GM12891 (cell line): ENCODE data around the gene LRRC74B.
A peak's percentile ranks its signal among the peaks of the same experiment; 100 is the strongest.
"Not testable (repeated sequence)": the region's sequence is repeated elsewhere in the genome, so short reads cannot be mapped to it uniquely, and the experiment has no call there.

Experiments used
- DNase-seq: peaks from one replicate; pipeline ENCODE4 v3.0.0; 2011; ENCODE audit warnings: low spot score; ENCODE audit not compliant: insufficient read length
- FAIRE-seq: peaks from 2 replicates; lab custom pipeline; 2011; peaks lifted over from hg19 to GRCh38; lab: Jason Lieb, UNC
- PAX5 ChIP-seq: IDR thresholded peaks from 2 replicates; pipeline ENCODE4 v1.6.1; 2011; ENCODE audit warnings: low read length, moderate library complexity, mild to moderate bottlenecking; ENCODE audit not compliant: insufficient read depth, severe bottlenecking
- POLR2A ChIP-seq: IDR thresholded peaks from 2 replicates; pipeline ENCODE4 v1.6.1; 2011; ENCODE audit warnings: low read depth, low read length, control low read depth
- POLR2AphosphoS5 ChIP-seq: IDR thresholded peaks from 2 replicates; pipeline ENCODE4 v1.6.1; 2011; ENCODE audit warnings: low read depth, low read length, control low read depth
- POU2F2 ChIP-seq: IDR thresholded peaks from 2 replicates; pipeline ENCODE4 v1.6.1; 2011; ENCODE audit warnings: low read depth, mild to moderate bottlenecking, control low read depth, low read length, moderate library complexity
- SPI1 ChIP-seq: IDR thresholded peaks from 2 replicates; pipeline ENCODE4 v1.6.1; 2011; ENCODE audit warnings: low read depth, low read length, control low read depth
- TAF1 ChIP-seq: IDR thresholded peaks from 2 replicates; pipeline ENCODE4 v1.6.1; 2011; ENCODE audit warnings: low read depth, low read length, control low read depth

The LRRC74B gene

DNA sequence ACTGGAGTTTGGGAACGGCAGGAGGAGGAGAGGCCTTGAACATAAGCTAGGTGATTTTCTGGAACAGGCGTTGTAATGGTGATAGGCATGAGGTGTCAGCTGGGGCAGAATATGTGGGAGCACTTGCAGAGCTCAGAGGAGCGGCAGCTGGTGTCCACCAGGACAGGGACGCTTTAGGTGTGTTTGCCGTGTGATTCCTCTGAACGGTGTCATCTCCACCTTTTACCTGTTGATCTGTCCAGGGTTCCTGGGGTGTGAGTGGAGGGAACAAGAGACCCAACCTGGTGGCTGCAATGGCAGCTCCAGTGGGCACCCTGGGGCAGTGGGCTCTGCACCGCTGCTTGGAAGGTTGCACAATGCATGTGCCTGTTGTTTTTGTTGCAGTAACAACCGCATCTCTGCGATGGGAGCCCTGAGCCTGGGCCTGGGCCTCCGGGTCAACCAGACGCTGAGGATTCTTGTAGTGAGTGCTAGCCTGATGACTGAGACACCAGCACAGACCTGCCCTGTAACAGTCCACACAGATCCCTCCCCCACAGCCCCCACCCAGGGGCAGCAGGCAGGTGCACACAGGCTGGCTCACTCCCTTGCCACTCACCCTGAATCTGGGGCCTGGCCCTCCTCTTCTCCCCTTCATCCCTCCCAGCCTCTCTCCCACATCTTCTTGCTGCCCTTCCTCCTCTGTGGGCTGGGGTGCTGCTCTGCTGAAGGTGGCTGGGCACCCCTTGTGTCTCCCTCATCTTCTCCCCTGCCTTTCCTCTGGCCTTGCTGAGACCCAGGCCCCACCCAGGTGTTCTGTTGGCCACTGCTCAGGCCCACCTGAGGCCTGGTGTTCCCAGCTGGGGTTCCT lies 9.2 kb downstream of the LRRC74B start:
- TF ChIP-seq PAX5, result no peak
- TF ChIP-seq SPI1, result no peak
- no peak for TF ChIP-seq TAF1
- no peak for TF ChIP-seq POLR2AphosphoS5
- no peak for TF ChIP-seq POU2F2
- TF ChIP-seq POLR2A, result no peak
- DNase-seq (no peak), FAIRE-seq (no peak)

DNA sequence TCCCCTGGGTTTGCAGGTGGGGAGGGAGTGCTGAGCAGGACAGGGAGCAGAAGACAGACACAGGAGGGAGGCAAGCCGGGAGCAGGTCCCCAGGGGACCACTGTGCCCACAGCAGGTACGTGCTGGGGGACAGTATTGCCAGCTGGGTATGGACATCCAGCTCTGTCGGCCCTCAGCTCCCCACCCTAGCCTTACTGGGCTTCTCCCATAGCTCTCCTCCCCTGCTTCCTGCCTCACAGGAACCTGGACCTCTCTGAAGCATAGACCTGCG lies 9.8 kb downstream of the LRRC74B start:
- DNase-seq, result no peak
- no peak for FAIRE-seq
- TF ChIP-seq POLR2A (no peak), PAX5 (no peak), TAF1 (no peak), POU2F2 (no peak), POLR2AphosphoS5 (no peak), SPI1 (no peak)

DNA sequence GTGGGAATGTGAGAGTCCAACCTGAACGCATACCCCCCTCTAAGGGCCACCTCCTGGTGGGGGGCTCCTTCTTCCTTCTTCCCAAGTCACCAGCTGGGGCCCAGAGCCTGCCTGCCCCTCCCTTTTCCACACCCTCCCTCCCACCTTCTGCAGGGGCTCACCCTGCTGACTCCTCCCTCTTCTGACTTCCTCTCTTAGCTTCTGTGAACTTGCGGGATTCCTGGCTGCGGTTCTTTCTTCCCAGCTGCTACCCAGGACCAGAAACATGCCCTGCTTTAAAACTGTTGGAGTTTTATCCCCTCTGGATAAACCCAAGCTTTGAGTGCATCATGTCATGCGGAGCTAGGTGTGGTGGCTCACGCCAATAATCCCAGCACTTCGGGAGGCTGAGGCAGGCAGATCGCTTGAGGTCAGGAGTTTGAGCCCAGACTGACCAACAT lies 10.2 kb downstream of the LRRC74B start:
- TF ChIP-seq POLR2AphosphoS5, result no peak
- peak; percentile 33; the same call in 1 of the 2 replicates for TF ChIP-seq SPI1
- no peak for DNase-seq
- FAIRE-seq, result no peak

DNA sequence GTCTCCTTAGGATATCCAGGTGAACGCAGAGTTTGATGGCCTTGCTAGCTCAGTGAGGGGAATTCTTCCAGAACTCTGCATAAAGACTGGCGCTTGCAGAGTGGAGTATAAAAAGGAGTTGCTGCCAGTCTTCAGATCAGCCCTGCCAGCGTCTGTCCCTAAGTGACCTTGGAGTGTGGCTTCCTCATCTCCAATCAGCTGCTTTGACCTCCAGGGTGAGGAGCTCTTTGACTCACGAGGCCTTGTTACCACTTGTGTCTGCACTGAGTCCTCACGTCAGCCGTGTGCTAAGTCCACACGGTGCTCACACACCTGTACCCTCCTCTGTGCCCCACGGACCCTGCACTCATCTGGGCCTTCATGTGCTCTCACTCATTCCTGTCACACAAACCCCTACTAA lies 14.6 kb downstream of the LRRC74B start:
- peak; percentile 56 for FAIRE-seq
- DNase-seq, result not testable (repeated sequence)

DNA sequence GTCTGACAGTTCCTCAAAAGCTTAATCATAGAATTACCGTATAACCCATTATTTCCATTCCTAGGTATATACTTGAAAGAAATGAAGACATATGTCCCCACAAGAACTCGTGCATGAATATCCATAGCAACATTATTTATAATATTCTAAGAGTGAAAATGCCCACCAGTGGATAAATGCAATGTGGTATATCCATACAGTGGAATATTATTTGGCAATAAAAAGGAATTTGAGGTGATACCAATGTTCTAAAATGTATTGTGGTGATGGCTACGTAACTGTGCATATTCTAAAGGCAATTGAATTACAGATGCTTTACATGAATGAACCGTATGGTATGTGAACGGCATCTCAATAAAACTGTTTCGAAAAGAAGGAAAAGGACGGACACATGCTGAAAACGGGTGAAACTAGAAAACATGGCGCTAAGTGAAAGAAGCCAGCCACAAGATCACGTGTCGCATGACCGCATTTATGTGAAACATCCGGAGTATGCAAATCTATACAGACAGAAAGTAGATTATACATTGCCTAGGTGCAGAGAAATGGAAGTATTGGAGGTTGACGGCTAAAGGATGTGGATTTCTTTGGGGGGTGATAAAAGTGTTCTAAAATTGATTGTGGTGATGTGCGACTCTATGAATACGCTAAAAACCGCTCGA lies 16.0 kb downstream of the LRRC74B start:
- not testable (repeated sequence) for DNase-seq, FAIRE-seq

DNA sequence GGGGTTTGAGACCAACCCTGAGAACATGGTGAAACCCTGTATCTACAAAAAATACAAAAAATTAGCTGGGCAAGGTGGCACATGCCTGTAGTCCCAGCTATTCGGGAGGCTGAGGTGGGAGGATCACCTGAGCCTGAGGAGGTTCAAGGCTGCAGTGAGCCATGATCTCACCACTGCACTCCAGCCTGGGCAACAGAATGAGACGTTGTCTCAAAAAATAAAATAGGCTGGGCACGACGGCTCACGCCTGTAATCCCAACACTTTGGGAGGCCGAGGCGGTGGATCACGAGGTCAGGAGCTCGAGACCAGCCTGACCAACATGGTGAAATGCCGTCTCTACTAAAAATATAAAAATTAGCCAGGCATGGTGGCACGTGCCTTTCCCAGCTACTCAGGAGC lies 18.7 kb downstream of the LRRC74B start:
- not testable (repeated sequence) for FAIRE-seq, DNase-seq

DNA sequence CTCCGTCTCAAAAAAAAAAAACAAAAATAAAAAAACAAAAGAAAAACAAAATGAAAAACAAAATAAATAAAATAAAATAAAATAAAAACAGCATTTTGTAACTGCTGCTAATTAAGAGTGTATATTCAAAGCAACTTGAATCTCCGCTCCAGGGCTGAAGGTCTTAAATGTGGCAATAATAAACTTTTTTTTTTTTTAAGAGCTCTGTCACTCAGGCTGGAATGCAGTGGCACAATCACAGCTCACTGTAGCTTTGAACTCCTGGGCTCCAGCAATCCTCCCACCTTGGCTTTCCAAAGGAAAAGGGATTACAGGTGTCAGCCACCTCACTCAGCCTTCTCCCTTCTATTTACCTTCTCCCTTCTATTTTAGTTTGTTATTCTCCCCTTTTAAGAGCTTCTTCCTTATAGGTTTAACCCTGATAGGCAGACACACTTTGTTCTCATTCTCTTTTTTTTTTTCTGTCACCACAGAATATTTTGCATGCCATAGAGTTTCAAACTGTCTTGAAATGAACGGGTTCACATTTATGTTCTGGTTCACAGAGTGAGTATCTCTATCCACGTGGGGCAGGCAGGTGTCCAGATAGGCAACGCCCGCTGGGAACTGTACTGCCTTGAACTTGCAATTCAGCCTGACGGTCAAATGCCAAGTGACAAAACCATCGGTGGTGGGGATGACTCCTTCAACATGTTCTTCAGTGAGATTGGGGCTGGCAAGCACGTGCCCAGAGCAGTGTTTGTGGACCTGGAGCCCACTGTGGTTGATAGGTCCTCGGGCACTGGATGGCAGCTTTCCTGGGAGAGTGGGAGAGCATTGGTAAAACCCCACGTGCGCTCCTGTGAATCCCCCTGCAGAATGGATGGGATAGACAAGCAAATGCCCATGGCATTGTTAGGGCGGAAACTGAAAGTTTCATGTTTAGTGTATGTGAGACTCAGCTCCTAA lies 19.4 kb downstream of the LRRC74B start:
- DNase-seq (no peak), FAIRE-seq (no peak)
- TF ChIP-seq POLR2AphosphoS5, result no peak

DNA sequence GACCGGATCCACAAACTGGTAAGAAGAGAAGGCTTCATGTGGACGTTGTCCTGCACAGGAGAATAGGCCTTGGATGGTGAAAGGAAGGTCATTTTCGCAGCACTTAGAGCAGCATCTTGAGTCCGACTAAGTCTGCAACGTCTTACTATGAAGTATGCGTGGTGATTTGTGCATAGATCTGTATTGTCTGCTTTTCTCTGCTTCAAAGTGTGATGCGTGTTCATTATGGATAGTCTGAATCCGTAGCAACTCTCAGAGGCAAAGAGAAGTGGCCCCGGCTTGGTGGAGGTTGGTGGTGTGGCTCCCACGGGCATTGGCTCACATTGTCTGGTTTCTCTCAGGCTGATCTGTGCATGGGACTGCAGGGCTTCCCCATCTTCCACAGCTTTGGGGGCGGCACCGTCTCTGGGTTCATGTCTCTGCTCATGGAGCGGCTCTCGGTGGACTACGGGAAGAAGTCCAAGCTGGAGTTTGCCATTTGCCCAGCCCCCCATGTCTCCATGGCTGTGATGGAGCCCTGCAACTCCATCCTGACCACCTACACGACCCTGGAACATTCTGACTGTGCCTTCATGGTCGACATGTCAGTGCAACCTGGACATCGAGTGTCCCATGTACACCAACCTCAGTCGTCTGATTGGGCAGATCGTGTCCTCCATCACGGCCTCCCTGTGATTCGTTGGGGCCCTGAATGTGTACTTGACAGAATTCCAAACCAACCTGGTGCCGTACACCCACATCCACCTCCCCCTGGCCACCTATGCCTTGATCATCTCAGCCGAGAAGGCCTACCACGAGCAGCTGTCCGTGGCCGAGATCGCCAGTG lies 21.5 kb downstream of the LRRC74B start:
- DNase-seq (no peak), FAIRE-seq (no peak)
- TF ChIP-seq TAF1 (no peak), PAX5 (no peak), POLR2A (no peak), POLR2AphosphoS5 (no peak), POU2F2 (no peak), SPI1 (no peak)

DNA sequence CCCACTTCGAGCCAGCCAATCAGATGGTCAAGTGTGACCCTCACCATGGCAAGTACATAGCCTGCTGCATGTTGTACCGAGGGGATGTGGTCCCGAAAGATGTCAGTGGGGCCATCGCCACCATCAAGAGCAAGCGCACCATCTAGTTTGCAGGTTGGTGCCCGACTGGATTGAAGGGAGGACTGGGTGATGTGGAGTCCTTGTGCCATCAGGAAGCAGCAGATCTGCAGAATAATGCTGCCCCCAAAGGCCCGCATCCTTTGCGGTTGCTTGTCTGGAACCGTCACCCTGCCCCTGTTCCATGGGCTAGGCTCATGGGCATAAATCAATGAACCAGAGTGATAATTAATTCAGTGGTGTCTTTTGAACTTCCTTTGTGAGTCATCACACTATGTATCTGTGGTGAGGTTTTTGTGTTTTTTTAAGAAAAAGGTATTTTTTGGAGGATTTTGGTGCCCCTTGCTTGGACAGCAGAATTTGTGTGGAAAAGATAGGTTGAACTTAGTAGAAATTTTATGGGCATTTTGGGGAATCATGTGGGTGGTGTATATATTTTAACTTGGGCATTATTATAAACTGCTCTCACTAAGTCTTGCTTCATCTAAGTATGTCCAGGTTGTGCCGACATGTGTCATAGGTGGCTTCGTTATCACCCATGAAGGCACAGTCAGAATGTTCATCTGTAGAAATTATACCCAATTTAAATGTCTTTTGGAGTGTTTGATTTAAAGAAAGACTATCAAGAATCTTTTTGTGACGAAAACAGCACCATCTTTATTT lies 22.3 kb downstream of the LRRC74B start:
- DNase-seq, result no peak
- FAIRE-seq, result no peak
- TF ChIP-seq POLR2AphosphoS5 (no peak), POLR2A (no peak), POU2F2 (no peak), PAX5 (no peak), TAF1 (no peak), SPI1 (no peak)
